ENCODE results near the gene C16orf54. TPM values are rescaled to one million over a fixed set of nuclear protein-coding genes. Genes with fewer than 3 reads are reported as not detected.
"Not testable (repeated sequence)": the region's sequence is repeated elsewhere in the genome, so short reads cannot be mapped to it uniquely, and the experiment has no call there.

The C16orf54 gene
- total and polyA plus RNA-seq, 11 donors = 0.15 to 4.2 (median 0.51) TPM

GRCh38 chr16:29747947-29748759 lies 2.4 kb upstream of the C16orf54 start:
- Histone ChIP-seq H3K27ac (no peak overlapping the region), H3K36me3 (no peaks in the 10 kb centered on the region), H3K9me3 (no peaks in the 10 kb centered on the region), H3K4me1 (peaks cover 0 to 21% (median 0%) of the 10 kb centered on the region in 12 donors), H3K4me3 (no peak overlapping the region), H3K27me3 (no peaks in the 10 kb centered on the region)
- DNase-seq (no peak), ATAC-seq (no peak)
- intact Hi-C loops (cut with DNase I) = no loop called here
- 91 to 95% (median 93%) methylated on average over 20 to 30 of the region's 30 CpGs for WGBS, 4 donors
- no peak for TF ChIP-seq POLR2A (IDR thresholded peaks at IDR 0.05)
- no peak for TF ChIP-seq CTCF (IDR thresholded peaks at IDR 0.05)

GRCh38 chr16:29746518-29746917 lies 728 bp upstream of the C16orf54 start:
- 43 to 64% (median 55%) methylated on average over 4 of the region's 4 CpGs for WGBS, 4 donors
- intact Hi-C loops (cut with DNase I); ATAC-seq; H3K36me3 ChIP-seq; H3K9me3 ChIP-seq; DNase-seq: not testable (repeated sequence)
- Histone ChIP-seq H3K4me1 (peaks cover 0 to 21% (median 0%) of the 10 kb centered on the region in 12 donors), H3K27ac (peak overlapping the region in 2 of 12 donors; percentile 9 to 87), H3K27me3 (peaks cover 0 to 14% (median 0%) of the 10 kb centered on the region in 9 donors), H3K4me3 (peak overlapping the region in 1 of 12 donors; percentile 73)

- no peak for DNase-seq
- Histone ChIP-seq H3K27ac (peak overlapping the region in 2 of 12 donors; percentile 63 to 87), H3K4me1 (peaks cover 0 to 21% (median 0%) of the 10 kb centered on the region in 12 donors), H3K27me3 (peaks cover 0 to 14% (median 0%) of the 10 kb centered on the region in 9 donors), H3K4me3 (peak overlapping the region in 10 of 12 donors; percentile 11 to 73 (median 33)), H3K9me3 (no peaks in the 10 kb centered on the region), H3K36me3 (no peaks in the 10 kb centered on the region)
- no peak for TF ChIP-seq CTCF (IDR thresholded peaks at IDR 0.05)
- TF ChIP-seq POLR2A (IDR thresholded peaks at IDR 0.05) = no peak
- ATAC-seq = peak in 3 of 4 donors; percentile 28 to 66 (median 36)
- 70 to 79% (median 75%) methylated on average over 16 of the region's 16 CpGs for WGBS, 4 donors
- intact Hi-C loops (cut with DNase I) = no loop called here
Measured at GRCh38 chr16:29745121-29745852, 503 bp downstream of the C16orf54 start.

- intact Hi-C loops (cut with DNase I) = no loop called here
- DNase-seq (no peak), ATAC-seq (no peak)
- Histone ChIP-seq H3K36me3 (no peaks in the 10 kb centered on the region), H3K27me3 (peaks cover 0 to 14% (median 0%) of the 10 kb centered on the region in 9 donors), H3K4me3 (peak overlapping the region in 4 of 12 donors; percentile 28 to 73 (median 45)), H3K27ac (peak overlapping the region in 2 of 12 donors; percentile 63 to 87), H3K9me3 (no peaks in the 10 kb centered on the region), H3K4me1 (peaks cover 0 to 21% (median 0%) of the 10 kb centered on the region in 12 donors)
- no peak for TF ChIP-seq POLR2A (IDR thresholded peaks at IDR 0.05)
- TF ChIP-seq CTCF (IDR thresholded peaks at IDR 0.05) = no peak
- whole genome bisulfite sequencing, 4 donors = 86 to 88% (median 86%) methylated on average over 11 to 20 of the region's 20 CpGs
Measured at GRCh38 chr16:29744541-29745101, 1.2 kb downstream of the C16orf54 start.

Data from heart left ventricle (tissue), 16 donors.